ENCODE measurements around the gene IQGAP1. TPM values are rescaled to one million over a fixed set of nuclear protein-coding genes. Genes with fewer than 3 reads are reported as not detected.

The IQGAP1 gene
- total and polyA plus RNA-seq, 2 of the 13 experiments (the other 11 are each of a cell fraction or from before 2014, with no cell fraction given) = 29.5 to 37.9 TPM

DNA sequence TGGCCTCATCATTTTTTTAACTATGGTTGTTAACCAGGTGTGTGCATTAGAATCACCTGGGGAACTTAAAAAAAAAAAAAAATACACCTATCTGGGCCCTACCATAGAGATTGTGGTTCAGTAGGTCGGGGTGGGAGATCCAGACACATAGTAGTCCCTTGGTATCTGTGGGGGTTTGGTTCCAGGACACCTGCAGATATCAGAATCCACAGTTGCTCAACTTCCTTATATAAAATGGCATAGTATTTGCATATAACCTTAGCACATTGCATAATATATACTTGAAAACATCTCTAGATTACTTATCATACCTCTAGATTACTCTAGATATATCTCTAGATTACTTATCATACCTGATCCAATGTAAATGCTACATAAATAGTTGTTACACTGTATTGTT is 5.0 kb downstream of the IQGAP1 start:
- FAIRE-seq (no peak), ATAC-seq (no peak), DNase-seq (ENCODE audit: low spot score) (no peak)
- no peaks in the 10 kb centered on the region for H3K27me3 ChIP-seq (ENCODE audit: control insufficient read depth in 1 of 2, insufficient read depth in 2 of 2, low read length in 2 of 2)
- H3K36me3 ChIP-seq (replicated peaks in 1 of 2; ENCODE audit: control insufficient read depth in 1 of 2, insufficient read depth in 2 of 2, low read length in 2 of 2) = peaks cover 2 to 11% of the 10 kb centered on the region in 2 experiments; a peak in 2 of 5 replicates
- CTCF ChIA-PET (ENCODE audit: low intra/inter-chr PET ratio, low total read pairs) = no interaction called here
- 100% methylated on average over 1 of the region's 1 CpG for WGBS (ENCODE audit: low lambda C conversion rate)
- peaks cover 6% of the 10 kb centered on the region for H3K79me2 ChIP-seq (ENCODE audit: insufficient read depth, low read length)
- no peak overlapping the region for H3K4me2 ChIP-seq (ENCODE audit: low read depth, low read length)
- H4K20me1 ChIP-seq (ENCODE audit: insufficient read depth, low read length) = no peaks in the 10 kb centered on the region
- TF ChIP-seq NCOA1 (CRISPR knock-in tag; IDR thresholded peaks at IDR 0.05) (no peak), ZSCAN22 (CRISPR knock-in tag; IDR thresholded peaks at IDR 0.05) (no peak), CBX5 (CRISPR knock-in tag; IDR thresholded peaks at IDR 0.05; ENCODE audit: borderline replicate concordance) (no peak), MXD4 (CRISPR knock-in tag; IDR thresholded peaks at IDR 0.05) (no peak), ATM (IDR thresholded peaks at IDR 0.05; ENCODE audit: borderline replicate concordance) (no peak), EED (CRISPR knock-in tag; IDR thresholded peaks at IDR 0.05) (no peak), ZNF780A (CRISPR knock-in tag; IDR thresholded peaks at IDR 0.05) (no peak), AFF4 (CRISPR knock-in tag; IDR thresholded peaks at IDR 0.05) (no peak)
- TF ChIP-seq, protein P1, sequence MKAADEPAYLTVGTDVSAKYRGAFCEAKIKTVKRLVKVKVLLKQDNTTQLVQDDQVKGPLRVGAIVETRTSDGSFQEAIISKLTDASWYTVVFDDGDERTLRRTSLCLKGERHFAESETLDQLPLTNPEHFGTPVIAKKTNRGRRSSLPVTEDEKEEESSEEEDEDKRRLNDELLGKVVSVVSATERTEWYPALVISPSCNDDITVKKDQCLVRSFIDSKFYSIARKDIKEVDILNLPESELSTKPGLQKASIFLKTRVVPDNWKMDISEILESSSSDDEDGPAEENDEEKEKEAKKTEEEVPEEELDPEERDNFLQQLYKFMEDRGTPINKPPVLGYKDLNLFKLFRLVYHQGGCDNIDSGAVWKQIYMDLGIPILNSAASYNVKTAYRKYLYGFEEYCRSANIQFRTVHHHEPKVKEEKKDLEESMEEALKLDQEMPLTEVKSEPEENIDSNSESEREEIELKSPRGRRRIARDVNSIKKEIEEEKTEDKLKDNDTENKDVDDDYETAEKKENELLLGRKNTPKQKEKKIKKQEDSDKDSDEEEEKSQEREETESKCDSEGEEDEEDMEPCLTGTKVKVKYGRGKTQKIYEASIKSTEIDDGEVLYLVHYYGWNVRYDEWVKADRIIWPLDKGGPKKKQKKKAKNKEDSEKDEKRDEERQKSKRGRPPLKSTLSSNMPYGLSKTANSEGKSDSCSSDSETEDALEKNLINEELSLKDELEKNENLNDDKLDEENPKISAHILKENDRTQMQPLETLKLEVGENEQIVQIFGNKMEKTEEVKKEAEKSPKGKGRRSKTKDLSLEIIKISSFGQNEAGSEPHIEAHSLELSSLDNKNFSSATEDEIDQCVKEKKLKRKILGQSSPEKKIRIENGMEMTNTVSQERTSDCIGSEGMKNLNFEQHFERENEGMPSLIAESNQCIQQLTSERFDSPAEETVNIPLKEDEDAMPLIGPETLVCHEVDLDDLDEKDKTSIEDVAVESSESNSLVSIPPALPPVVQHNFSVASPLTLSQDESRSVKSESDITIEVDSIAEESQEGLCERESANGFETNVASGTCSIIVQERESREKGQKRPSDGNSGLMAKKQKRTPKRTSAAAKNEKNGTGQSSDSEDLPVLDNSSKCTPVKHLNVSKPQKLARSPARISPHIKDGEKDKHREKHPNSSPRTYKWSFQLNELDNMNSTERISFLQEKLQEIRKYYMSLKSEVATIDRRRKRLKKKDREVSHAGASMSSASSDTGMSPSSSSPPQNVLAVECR (CRISPR knock-in tag; IDR thresholded peaks at IDR 0.05; ENCODE audit: borderline replicate concordance) = no peak
- TF ChIP-seq, protein P2, sequence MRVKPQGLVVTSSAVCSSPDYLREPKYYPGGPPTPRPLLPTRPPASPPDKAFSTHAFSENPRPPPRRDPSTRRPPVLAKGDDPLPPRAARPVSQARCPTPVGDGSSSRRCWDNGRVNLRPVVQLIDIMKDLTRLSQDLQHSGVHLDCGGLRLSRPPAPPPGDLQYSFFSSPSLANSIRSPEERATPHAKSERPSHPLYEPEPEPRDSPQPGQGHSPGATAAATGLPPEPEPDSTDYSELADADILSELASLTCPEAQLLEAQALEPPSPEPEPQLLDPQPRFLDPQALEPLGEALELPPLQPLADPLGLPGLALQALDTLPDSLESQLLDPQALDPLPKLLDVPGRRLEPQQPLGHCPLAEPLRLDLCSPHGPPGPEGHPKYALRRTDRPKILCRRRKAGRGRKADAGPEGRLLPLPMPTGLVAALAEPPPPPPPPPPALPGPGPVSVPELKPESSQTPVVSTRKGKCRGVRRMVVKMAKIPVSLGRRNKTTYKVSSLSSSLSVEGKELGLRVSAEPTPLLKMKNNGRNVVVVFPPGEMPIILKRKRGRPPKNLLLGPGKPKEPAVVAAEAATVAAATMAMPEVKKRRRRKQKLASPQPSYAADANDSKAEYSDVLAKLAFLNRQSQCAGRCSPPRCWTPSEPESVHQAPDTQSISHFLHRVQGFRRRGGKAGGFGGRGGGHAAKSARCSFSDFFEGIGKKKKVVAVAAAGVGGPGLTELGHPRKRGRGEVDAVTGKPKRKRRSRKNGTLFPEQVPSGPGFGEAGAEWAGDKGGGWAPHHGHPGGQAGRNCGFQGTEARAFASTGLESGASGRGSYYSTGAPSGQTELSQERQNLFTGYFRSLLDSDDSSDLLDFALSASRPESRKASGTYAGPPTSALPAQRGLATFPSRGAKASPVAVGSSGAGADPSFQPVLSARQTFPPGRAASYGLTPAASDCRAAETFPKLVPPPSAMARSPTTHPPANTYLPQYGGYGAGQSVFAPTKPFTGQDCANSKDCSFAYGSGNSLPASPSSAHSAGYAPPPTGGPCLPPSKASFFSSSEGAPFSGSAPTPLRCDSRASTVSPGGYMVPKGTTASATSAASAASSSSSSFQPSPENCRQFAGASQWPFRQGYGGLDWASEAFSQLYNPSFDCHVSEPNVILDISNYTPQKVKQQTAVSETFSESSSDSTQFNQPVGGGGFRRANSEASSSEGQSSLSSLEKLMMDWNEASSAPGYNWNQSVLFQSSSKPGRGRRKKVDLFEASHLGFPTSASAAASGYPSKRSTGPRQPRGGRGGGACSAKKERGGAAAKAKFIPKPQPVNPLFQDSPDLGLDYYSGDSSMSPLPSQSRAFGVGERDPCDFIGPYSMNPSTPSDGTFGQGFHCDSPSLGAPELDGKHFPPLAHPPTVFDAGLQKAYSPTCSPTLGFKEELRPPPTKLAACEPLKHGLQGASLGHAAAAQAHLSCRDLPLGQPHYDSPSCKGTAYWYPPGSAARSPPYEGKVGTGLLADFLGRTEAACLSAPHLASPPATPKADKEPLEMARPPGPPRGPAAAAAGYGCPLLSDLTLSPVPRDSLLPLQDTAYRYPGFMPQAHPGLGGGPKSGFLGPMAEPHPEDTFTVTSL (CRISPR knock-in tag; IDR thresholded peaks at IDR 0.05; ENCODE audit: borderline replicate concordance) = no peak
- intact Hi-C loops (cut with micrococcal nuclease; ENCODE audit: unreplicated experiment) (no loop called here), in situ Hi-C loops (cut with HindIII; ENCODE audit: extremely low pct_ligation_motif_present, low pct_unique_long_range_greater_than_20kb) (no loop called here)
- peaks cover 27% of the 10 kb centered on the region for H3K4me1 ChIP-seq (ENCODE audit: insufficient read depth, low read length)
- no peak overlapping the region for H3K4me3 ChIP-seq (replicated peaks in 1 of 3; ENCODE audit: insufficient read depth in 1 of 3, low read depth in 2 of 3, low read length in 3 of 3)
- H2AFZ ChIP-seq (ENCODE audit: low read length) = no peak overlapping the region
- no peak overlapping the region for H3K27ac ChIP-seq (ENCODE audit: extremely low read length, insufficient read depth, low read length)
- H3K9ac ChIP-seq (ENCODE audit: insufficient read depth, low read depth, low read length) = no peak overlapping the region
- POLR2A ChIA-PET = no interaction called here
- BruUV-seq (replicated peaks) = no TSS peak
- H3K9me3 ChIP-seq (ENCODE audit: low read length) = no peaks in the 10 kb centered on the region

All from HepG2 (cell line).